Stimulated activated naive CD8-positive, alpha-beta T cell treated with anti-CD3 and anti-CD28 coated beads, Interleukin-15, Interleukin-2, amounts not matched to agents 100 ng/mL and 50 ng/mL, for 24 hours (primary cell): ENCODE results near the gene WDR45B.
"Not testable (repeated sequence)": the region's sequence is repeated elsewhere in the genome, so short reads cannot be mapped to it uniquely, and the experiment has no call there.

Source experiments
- H3K27ac Mint-ChIP-seq: one replicate; pipeline ENCODE4 v1.8.0; 2021; ENCODE audit warnings: mild to moderate bottlenecking, mixed read lengths
- H3K27me3 Mint-ChIP-seq: one replicate; pipeline ENCODE4 v1.8.0; 2021; ENCODE audit warnings: mixed read lengths
- H3K36me3 Mint-ChIP-seq: one replicate; pipeline ENCODE4 v1.8.0; 2021; ENCODE audit warnings: low read depth, mixed read lengths
- H3K4me1 Mint-ChIP-seq: one replicate; pipeline ENCODE4 v1.8.0; 2021; ENCODE audit warnings: low read depth, mixed read lengths
- H3K4me3 Mint-ChIP-seq: one replicate; pipeline ENCODE4 v1.8.0; 2021; ENCODE audit warnings: mild to moderate bottlenecking, mixed read lengths
- H3K9me3 Mint-ChIP-seq: one replicate; pipeline ENCODE4 v1.8.0; 2021; ENCODE audit warnings: mixed read lengths

WDR45B gene

GRCh38 chr17:82655038-82655479, 6.8 kb upstream of the WDR45B start:
- H3K27ac Mint-ChIP-seq = no peak overlapping the region
- no peaks in the 10 kb centered on the region for H3K4me1 Mint-ChIP-seq
- no peaks in the 10 kb centered on the region for H3K27me3 Mint-ChIP-seq
- H3K4me3 Mint-ChIP-seq = no peak overlapping the region
- H3K9me3 Mint-ChIP-seq = no peaks in the 10 kb centered on the region
- no peaks in the 10 kb centered on the region for H3K36me3 Mint-ChIP-seq

- H3K9me3 Mint-ChIP-seq, H3K4me3 Mint-ChIP-seq, H3K27ac Mint-ChIP-seq, H3K36me3 Mint-ChIP-seq, H3K4me1 Mint-ChIP-seq, H3K27me3 Mint-ChIP-seq: not testable (repeated sequence)
These were observed 6.4 kb upstream of the WDR45B start for GRCh38 chr17:82654611-82655010.

GRCh38 chr17:82653651-82654528, 5.6 kb upstream of the WDR45B start:
- Mint-ChIP-seq H3K36me3 (no peaks in the 10 kb centered on the region), H3K9me3 (no peaks in the 10 kb centered on the region), H3K4me3 (no peak overlapping the region), H3K27me3 (no peaks in the 10 kb centered on the region), H3K4me1 (no peaks in the 10 kb centered on the region), H3K27ac (no peak overlapping the region)

GRCh38 chr17:82650723-82651122, 2.5 kb upstream of the WDR45B start:
- Mint-ChIP-seq H3K27me3 (no peaks in the 10 kb centered on the region), H3K36me3 (peaks cover under 1% of the 10 kb centered on the region), H3K4me3 (no peak overlapping the region), H3K27ac (no peak overlapping the region), H3K4me1 (peaks cover 11% of the 10 kb centered on the region), H3K9me3 (no peaks in the 10 kb centered on the region)

- H3K36me3 Mint-ChIP-seq = peaks cover 8% of the 10 kb centered on the region
- H3K4me3 Mint-ChIP-seq = no peak overlapping the region
- no peaks in the 10 kb centered on the region for H3K27me3 Mint-ChIP-seq
- H3K9me3 Mint-ChIP-seq = no peaks in the 10 kb centered on the region
- peaks cover 18% of the 10 kb centered on the region for H3K4me1 Mint-ChIP-seq
- no peak overlapping the region for H3K27ac Mint-ChIP-seq
These were observed 1.4 kb upstream of the WDR45B start for GRCh38 chr17:82649501-82650261.

- Mint-ChIP-seq H3K4me1 (peaks cover 21% of the 10 kb centered on the region), H3K9me3 (no peaks in the 10 kb centered on the region), H3K27ac (no peak overlapping the region), H3K36me3 (peaks cover 16% of the 10 kb centered on the region), H3K4me3 (no peak overlapping the region), H3K27me3 (no peaks in the 10 kb centered on the region)
These were observed 593 bp upstream of the WDR45B start for GRCh38 chr17:82648742-82649331.

GRCh38 chr17:82647593-82648164, 565 bp downstream of the WDR45B start:
- H3K36me3 Mint-ChIP-seq = peaks cover 21% of the 10 kb centered on the region
- peak overlapping the region; percentile 65 for H3K27ac Mint-ChIP-seq
- no peaks in the 10 kb centered on the region for H3K27me3 Mint-ChIP-seq
- peak overlapping the region; percentile 83 for H3K4me3 Mint-ChIP-seq
- peaks cover 24% of the 10 kb centered on the region for H3K4me1 Mint-ChIP-seq
- no peaks in the 10 kb centered on the region for H3K9me3 Mint-ChIP-seq

GRCh38 chr17:82645516-82645915, 2.7 kb downstream of the WDR45B start:
- Mint-ChIP-seq H3K4me1 (peaks cover 29% of the 10 kb centered on the region), H3K36me3 (peaks cover 32% of the 10 kb centered on the region), H3K27me3 (no peaks in the 10 kb centered on the region)

GRCh38 chr17:82644148-82644547, 4.1 kb downstream of the WDR45B start:
- Mint-ChIP-seq H3K36me3 (peaks cover 43% of the 10 kb centered on the region), H3K4me3 (no peak overlapping the region), H3K27me3 (no peaks in the 10 kb centered on the region), H3K4me1 (peaks cover 34% of the 10 kb centered on the region), H3K27ac (no peak overlapping the region), H3K9me3 (no peaks in the 10 kb centered on the region)

More at GRCh38 chr17:82645516-82645915, 2.7 kb downstream of the WDR45B start:
- Mint-ChIP-seq H3K27ac (no peak overlapping the region), H3K4me3 (peak overlapping the region; percentile 40), H3K9me3 (no peaks in the 10 kb centered on the region)

GRCh38 chr17:82642022-82642421, 6.2 kb downstream of the WDR45B start:
- Mint-ChIP-seq H3K4me3 (no peak overlapping the region), H3K36me3 (peaks cover 53% of the 10 kb centered on the region), H3K27me3 (no peaks in the 10 kb centered on the region), H3K27ac (no peak overlapping the region), H3K9me3 (no peaks in the 10 kb centered on the region), H3K4me1 (peaks cover 42% of the 10 kb centered on the region)

- no peak overlapping the region for H3K27ac Mint-ChIP-seq
- no peaks in the 10 kb centered on the region for H3K9me3 Mint-ChIP-seq
- H3K4me3 Mint-ChIP-seq = no peak overlapping the region
- peaks cover 24% of the 10 kb centered on the region for H3K4me1 Mint-ChIP-seq
- H3K36me3 Mint-ChIP-seq = peaks cover 57% of the 10 kb centered on the region
- H3K27me3 Mint-ChIP-seq = no peaks in the 10 kb centered on the region
These were observed 8.2 kb downstream of the WDR45B start for GRCh38 chr17:82640036-82640435.

GRCh38 chr17:82639628-82640027, 8.6 kb downstream of the WDR45B start:
- no peaks in the 10 kb centered on the region for H3K27me3 Mint-ChIP-seq
- H3K27ac Mint-ChIP-seq = no peak overlapping the region
- no peak overlapping the region for H3K4me3 Mint-ChIP-seq
- H3K9me3 Mint-ChIP-seq = no peaks in the 10 kb centered on the region
- peaks cover 28% of the 10 kb centered on the region for H3K4me1 Mint-ChIP-seq
- peaks cover 60% of the 10 kb centered on the region for H3K36me3 Mint-ChIP-seq

GRCh38 chr17:82638183-82638773, 10.0 kb downstream of the WDR45B start:
- Mint-ChIP-seq H3K27ac (no peak overlapping the region), H3K4me1 (peaks cover 31% of the 10 kb centered on the region), H3K4me3 (no peak overlapping the region), H3K27me3 (no peaks in the 10 kb centered on the region), H3K9me3 (no peaks in the 10 kb centered on the region), H3K36me3 (peaks cover 58% of the 10 kb centered on the region)
